ENCODE results near the gene MSRB1.

Gene MSRB1, protein sequence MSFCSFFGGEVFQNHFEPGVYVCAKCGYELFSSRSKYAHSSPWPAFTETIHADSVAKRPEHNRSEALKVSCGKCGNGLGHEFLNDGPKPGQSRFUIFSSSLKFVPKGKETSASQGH

GRCh38 chr16:1942810-1943726, at the start of gene MSRB1:
TSS of gene MSRB1 (minus strand) at chr16:1943199. CDS start at chr16:1943156, 43 bp downstream.
- peak; percentile 92 for DNase-seq

DNA sequence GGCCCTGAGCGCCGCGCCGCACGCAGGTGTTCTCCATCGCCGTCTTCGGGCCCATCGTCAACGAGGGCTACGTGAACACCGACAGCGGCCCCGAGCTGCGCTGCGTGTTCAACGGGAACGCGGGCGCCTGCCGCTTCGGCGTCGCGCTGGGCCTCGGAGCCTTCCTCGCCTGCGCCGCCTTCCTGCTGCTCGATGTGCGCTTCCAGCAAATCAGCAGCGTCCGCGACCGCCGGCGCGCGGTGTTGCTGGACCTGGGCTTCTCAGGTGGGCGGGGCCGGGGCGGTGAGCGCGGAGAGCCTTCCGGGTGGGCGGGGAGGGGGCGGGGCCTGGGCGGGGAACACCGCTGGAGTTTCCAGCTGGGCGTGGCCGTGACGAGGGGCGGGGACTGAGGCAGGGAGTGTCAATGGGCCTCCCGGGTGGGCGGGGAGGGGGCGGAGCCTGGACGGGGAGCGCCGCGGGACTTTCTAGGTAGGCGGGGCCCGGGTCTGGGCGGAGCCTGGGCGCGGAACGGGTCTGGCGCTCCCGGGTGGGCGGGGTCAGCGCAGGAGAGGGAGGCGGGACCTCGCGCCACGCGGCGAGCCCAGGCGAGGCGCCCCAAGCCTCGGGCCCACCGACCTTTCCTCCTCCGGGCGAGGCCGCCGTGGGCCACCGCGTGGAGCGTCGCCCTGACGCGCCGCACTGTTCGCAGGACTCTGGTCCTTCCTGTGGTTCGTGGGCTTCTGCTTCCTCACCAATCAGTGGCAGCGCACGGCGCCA, 49.1 kb upstream of the MSRB1 start:
- DNase-seq, result peak; percentile 53

DNA sequence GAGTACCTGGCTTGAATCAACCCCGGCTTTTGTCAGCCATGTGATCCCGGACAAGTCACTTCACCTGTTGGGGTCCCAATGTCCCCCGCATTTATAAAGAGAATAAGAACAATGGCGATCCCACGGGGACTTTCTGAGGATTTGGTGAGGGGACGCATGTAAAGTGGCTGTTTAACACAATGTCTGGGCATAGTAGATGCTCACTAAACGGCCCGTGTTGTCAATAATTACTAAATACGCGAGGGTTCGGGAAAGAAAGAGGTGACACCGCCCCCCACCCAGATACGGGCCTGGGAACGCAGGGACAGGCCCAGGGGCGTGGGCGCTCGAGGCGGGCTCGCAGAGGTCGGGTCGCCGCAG, 48.6 kb upstream of the MSRB1 start:
- no peak for DNase-seq

DNA sequence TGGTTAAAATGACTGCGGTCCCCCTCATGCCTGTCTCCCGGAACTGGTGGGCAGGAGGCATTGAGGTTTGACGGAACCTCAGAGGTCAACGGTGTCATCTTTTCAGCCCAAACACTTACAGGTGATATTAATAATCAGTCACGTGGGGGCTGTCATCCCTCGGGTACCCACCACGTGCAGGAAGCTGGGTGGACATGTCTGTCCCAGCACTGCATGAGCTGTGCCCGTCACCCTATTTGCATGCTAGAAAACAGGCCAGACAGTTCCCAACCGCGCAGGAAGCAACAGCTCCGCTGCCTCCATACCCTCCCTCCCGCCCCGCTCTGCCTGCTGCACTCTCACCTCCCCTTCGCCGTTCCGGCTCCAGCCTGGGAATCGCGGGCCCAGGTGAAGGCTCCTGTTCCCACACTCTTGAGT, 48.1 kb upstream of the MSRB1 start:
- no peak for DNase-seq

GRCh38 chr16:1990351-1991134, 47.5 kb upstream of the MSRB1 start:
- no peak for DNase-seq

DNA sequence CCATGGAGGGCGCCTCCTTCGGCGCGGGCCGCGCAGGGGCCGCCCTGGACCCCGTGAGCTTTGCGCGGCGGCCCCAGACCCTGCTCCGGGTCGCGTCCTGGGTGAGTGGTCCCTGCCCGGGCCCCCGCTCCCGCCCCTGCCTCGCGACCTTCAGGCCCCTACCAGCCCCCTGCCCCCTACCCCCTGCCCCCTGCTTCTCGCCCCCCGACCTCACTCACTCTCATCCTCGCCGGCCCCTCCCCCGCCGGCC, 47.0 kb upstream of the MSRB1 start:
- no peak for DNase-seq

DNA sequence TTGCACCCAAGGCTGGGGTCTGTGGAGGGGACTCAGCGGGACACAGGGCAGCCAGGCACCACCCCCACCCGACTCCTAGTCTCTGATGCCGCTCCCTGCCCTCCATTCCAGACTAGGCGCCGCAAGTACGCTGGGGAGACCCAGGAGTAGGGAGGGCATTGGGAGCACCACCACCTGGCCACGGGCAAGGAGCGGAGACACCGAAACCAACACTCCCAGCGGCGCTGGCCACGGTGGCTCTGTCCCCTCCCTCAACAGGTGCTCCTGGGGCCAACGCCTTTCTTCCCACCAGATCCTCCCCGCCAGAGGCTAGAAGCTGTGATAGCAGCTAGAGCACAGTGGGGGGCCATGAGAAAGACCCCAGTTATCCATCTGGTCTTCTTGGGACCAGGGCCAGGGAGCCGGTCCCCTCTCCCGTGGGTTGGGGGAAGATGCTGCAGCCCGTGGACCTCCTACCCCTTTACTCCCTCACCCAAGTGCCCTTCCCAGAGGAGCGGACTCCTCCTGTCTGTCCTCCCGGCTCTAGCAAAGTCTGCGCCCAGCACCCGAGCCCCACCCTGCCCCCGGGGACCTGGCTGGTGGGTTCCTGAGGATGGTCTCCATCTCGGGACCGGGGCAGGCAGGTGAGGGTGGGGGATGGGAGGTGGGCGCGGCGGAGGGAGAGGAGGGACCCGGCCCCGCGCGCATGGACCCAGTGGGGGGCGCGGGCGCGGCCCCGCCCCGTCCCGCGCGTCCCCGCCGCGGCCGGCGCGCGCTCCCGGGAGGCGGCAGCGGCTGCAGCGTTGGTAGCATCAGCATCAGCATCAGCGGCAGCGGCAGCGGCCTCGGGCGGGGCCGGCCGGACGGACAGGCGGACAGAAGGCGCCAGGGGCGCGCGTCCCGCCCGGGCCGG, 46.5 kb upstream of the MSRB1 start, which contains the start of gene SYNGR3:
SYNGR3 (plus strand) TSS at position 762 of the 892 bp plus-strand sequence. CDS start 133 bp downstream, outside the sequence.
- no peak for DNase-seq

DNA sequence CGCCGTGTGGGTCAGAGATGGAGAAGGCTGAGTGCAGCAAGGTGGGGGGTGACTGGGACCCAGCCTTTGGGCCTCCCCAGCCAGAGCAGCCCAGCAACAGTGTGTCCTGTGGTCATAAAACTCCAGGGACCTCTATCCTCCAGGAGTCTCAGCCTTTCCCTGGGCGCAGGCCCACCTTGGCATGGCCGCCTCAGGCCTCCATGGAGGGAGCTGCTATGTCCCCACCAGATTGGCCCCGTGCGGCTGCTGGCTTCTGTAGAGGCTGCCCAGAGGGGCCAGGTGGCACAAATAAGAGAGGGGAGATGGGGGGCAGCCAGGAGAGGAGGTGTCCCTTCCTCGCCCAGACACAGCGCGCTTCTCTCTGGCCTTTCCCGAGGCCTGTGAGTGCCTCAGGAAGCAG, 44.2 kb upstream of the MSRB1 start:
- DNase-seq, result no peak

GRCh38 chr16:1985466-1986150, 42.6 kb upstream of the MSRB1 start:
- DNase-seq, result no peak

DNA sequence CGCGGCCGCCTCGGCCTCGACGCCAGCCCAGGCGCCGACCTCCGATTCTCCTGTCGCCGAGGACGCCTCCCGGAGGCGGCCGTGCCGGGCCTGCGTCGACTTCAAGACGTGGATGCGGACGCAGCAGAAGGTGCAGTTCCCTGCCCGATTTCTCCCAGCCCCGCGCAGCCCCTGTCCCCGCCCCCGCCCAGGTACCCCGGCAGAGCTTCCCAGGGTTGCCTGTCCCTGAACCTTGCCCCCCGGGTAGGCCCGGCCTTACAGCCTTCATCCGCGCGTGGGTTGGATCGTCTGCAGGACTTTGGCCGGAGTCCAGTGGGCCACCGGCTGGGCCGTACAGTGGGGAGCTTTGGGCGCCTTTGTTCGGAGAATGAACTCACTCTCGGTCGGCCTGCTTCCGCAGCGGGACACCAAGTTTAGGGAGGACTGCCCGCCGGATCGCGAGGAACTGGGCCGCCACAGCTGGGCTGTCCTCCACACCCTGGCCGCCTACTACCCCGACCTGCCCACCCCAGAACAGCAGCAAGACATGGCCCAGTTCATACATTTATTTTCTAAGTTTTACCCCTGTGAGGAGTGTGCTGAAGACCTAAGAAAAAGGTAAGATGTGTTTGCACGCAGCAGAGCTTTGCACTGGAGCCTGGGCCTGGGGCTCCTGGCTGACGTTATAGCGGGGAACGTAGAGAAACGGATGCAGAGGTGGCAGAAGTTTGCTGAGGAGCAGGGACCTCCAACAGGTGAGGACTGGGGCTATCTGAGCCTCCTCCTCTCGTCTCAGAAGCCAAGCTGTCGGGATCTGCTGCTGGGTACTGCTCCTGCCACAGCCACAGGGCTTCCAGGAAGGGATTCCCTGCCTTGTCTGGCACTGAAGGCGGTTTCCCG, 41.6 kb upstream of the MSRB1 start:
- no peak for DNase-seq

DNA sequence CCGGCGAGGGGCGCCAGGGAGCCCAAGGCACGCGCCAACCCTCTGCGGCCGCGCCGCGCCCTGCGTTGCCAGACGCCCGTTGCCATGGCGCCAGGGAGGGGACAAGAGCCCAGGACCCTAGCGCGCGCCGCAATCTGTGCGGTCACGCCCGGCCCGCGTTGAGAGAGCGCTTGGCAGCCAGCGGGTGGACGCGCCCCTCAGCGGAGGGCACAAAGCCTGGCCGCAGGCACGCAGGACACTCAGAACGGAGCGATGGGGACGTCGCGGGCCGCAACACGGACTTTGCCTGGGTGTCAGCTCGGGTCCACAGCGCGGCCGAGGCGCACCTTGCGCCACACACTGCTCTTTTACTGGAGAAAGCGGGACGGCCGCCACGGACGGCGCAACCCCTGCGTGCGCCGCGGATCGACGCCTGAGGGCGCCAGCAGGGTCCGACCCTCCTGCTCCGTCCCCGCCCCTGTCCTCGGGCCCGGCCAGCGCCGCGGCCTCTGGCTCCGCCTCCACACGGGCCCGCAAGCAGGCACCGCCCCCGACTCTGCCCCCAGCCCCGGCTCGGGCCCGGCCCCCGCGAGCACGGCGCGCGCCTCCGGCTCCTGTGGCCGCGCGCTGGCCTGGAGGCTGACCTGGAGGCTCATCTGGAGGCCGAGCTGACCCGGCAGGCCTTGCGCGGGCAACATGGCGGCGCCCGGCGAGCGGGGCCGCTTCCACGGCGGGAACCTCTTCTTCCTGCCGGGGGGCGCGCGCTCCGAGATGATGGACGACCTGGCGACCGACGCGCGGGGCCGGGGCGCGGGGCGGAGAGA, 40.7 kb upstream of the MSRB1 start, which contains the start of gene GFER:
GFER (plus strand) TSS at position 650 of the 803 bp plus-strand sequence; CDS start at position 676, 26 bp downstream.
- DNase-seq, result peak; percentile 76

DNA sequence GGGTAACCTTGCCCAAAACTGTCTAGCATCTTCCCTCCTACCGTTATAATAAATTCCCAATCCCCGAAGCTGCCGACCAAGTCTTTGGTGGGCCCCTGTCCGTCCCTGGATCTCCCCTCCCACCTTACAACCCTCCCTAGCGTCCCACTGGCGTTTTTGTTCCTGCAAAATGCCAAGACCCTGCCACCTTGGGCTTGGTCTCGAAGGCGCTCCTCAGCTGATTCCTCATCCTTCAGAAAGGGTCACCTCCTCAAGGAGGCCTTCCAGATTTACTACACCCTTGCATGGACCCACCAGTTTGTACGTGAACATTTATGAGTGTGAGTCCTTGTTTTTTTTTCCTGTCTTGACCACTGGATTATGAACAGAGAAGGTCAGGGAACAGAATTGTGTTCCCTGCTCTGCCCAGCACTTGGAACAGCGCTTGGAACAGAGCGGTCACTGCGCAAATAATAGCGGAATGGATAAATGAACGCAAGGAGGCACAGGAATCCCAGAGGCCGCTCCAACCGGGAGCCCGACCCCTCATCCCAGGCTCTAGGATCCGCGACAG, 40.1 kb upstream of the MSRB1 start:
- no peak for DNase-seq

DNA sequence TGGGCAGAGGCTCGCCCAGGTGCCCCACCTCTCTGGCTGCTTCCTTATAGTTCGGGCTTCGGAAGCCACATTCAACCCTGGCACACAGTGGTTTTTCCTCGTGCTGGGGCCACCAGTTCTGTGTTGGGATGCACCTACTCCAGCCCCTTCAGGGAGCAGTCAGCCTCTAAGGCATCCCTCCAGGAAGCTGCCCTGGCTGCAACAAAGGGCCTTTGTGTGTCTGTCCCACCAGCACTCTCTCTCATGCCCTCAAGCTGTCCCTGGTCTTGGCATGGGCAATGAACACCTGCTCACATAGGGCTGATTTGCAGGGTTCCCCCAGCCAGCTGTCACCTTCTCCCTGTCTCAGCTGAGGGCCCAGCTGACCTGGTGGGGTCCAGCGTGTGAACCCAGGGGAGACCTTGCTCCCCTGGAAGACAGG, 39.0 kb upstream of the MSRB1 start:
- no peak for DNase-seq

GRCh38 chr16:1981398-1981836, 38.4 kb upstream of the MSRB1 start, which contains the start of gene NOXO1:
TSS of gene NOXO1 (minus strand) at chr16:1981469. CDS start at chr16:1981179, 290 bp downstream.
- no peak for DNase-seq

- DNase-seq, result no peak
Measured at GRCh38 chr16:1980770-1981087, 37.7 kb upstream of the MSRB1 start.

DNA sequence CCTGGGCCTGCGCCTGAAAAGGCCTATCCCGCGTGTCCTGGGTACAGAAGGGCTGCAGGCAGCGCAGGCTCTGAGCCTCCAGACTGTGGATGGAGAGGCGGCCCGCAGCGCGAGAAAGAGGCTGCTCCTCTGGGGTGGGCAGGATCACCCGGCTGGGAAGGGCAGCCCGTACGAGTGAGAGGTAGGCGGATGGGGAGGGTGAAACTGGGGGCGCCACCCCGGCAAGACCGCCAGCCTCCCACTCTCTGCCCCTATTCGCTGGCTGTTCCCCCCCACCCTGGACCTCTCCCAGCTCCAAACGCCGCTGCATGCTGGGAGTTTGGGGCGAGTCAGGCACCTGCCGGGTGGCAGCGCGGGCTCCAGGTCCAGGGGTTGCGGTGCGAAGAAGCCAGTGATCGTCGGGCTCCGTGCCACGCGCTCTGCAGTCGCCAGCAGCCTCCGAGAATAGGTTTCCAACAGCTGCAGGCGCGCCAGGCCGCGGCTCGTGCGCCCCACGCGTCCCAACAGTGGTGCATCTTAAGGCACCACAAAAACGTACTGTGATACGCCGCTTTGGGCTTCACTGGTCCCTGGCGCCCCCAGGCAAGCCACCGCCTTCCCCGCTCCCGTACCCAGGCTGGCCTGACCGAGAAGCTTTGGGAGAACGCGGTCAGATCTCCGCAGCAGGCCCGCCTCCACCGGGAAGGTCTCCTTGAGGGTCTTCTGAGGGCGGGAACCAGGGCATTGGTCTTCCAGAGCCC, 37.2 kb upstream of the MSRB1 start:
- DNase-seq, result no peak

DNA sequence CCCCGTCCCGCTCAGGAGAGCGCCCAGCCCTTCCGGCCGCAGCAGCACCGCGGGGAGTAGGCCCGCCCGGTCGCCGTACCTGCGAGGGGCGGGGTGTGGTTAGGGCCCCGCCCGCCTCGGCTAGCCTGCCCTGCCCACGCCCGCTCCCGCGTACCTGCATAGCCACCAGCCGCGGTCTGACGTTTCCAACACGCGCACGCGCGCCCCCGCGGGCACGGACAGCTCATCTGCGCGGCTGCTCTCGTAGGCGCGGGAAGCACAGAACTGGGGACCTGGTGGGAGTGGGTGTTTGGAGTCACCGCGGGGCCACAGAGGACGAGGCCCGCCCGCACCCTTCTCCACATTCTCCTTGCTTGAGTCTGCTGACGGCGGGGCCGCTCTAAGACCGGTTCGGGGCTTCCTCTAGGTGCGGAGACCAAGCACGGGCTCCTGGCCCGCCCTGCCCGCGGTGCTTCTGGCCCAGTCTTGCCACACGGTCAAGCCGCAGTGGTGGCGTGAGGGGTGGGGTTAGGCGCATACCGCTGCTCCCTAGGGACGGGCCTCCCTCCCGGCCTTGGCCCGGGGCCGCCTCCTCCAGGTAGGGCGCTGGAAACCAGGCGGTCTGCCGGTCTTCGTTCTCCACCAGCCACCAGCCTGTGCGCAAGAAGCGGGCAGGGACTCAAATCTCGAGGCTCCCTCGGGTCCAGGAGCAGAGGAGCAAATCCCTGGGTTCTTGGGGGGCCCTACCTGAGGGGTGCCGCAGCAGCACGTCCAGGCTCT, 36.5 kb upstream of the MSRB1 start:
- no peak for DNase-seq

Data from GOT3 (cell line).